ENCODE results near the gene DIP2C. TPM values are rescaled to one million over a fixed set of nuclear protein-coding genes. Genes with fewer than 3 reads are reported as not detected.

The DIP2C gene
- total and polyA plus RNA-seq, 7 experiments from 2014 or later = 1.1 to 8.7 (median 4.5) TPM

GRCh38 chr10:666237-667012 is 23.0 kb downstream of the DIP2C start:
- H3K27ac Mint-ChIP-seq = no peak overlapping the region
- no peaks in the 10 kb centered on the region for H3K9me3 ChIP-seq (ENCODE audit: control insufficient read depth in 2 of 3, low read length in 3 of 3)
- peaks cover 0 to 5% (median 0%) of the 10 kb centered on the region in 11 donors for H3K9me3 Mint-ChIP-seq
- H3K36me3 ChIP-seq (ENCODE audit: control insufficient read depth in 2 of 3, insufficient read depth in 3 of 3, low read length in 3 of 3) = no peaks in the 10 kb centered on the region
- DNase-seq (no peak), ATAC-seq (no peak)
- no peaks in the 10 kb centered on the region for H3K4me1 ChIP-seq (ENCODE audit: control insufficient read depth in 2 of 2, insufficient read depth in 2 of 2, low read length in 2 of 2)
- no peaks in the 10 kb centered on the region for H3K36me3 Mint-ChIP-seq
- peaks cover 0 to 16% (median 12%) of the 10 kb centered on the region in 5 donors for H3K27me3 Mint-ChIP-seq
- H3K4me3 Mint-ChIP-seq = no peak overlapping the region
- H3K4me3 ChIP-seq (ENCODE audit: low read length) = no peak overlapping the region
- ChIA-PET CTCF (no interaction called here), POLR2A (no interaction called here)
- no peak overlapping the region for H3K27ac ChIP-seq (ENCODE audit: low read depth, low read length)
- intact Hi-C loops (cut with micrococcal nuclease) = no loop called here
- no peaks in the 10 kb centered on the region for H3K27me3 ChIP-seq (ENCODE audit: control insufficient read depth in 2 of 2, insufficient read depth in 2 of 2, low read length in 2 of 2)
- peaks cover 0 to 12% (median 0%) of the 10 kb centered on the region in 7 donors for H3K4me1 Mint-ChIP-seq

DNA sequence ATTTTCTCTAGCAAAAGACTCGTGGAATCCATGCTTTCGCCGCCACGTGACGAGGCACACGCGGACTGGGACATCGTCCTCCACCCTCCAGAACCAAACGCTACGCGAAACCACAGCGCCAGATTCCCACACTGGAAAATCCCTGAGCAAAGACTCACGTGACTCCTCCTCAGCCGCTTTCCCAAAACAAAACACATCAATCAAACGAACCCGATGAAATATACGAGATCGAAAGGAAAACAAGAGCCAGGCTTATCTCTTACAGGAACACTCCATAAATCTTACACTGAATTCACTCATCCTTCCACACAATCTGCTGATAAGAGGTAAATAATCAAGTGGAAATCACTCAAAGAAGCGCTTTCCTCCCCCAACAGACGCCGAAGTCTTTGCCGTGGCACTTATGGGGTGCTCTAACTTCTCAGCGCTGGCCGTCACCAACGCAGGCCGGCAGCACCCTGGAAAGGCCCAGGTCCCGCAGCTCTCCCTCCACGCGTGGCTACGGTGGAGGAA is 23.8 kb downstream of the DIP2C start:
- CTCF ChIA-PET = no interaction called here
- intact Hi-C loops (cut with micrococcal nuclease) = no loop called here

GRCh38 chr10:664893-665292 is 24.6 kb downstream of the DIP2C start:
- CTCF ChIA-PET = no interaction called here
- POLR2A ChIA-PET = no interaction called here
- no peak for DNase-seq

More for the DNA sequence above, 23.8 kb downstream of the DIP2C start:
- H3K4me1 Mint-ChIP-seq = peaks cover 0 to 12% (median 0%) of the 10 kb centered on the region in 7 donors
- DNase-seq = no peak
- Histone ChIP-seq H3K27ac (ENCODE audit: low read depth, low read length) (no peak overlapping the region), H3K4me1 (ENCODE audit: control insufficient read depth in 2 of 2, insufficient read depth in 2 of 2, low read length in 2 of 2) (no peaks in the 10 kb centered on the region), H3K27me3 (ENCODE audit: control insufficient read depth in 2 of 2, insufficient read depth in 2 of 2, low read length in 2 of 2) (no peaks in the 10 kb centered on the region), H3K9me3 (ENCODE audit: control insufficient read depth in 2 of 3, low read length in 3 of 3) (no peaks in the 10 kb centered on the region), H3K36me3 (ENCODE audit: control insufficient read depth in 2 of 3, insufficient read depth in 3 of 3, low read length in 3 of 3) (no peaks in the 10 kb centered on the region), H3K4me3 (ENCODE audit: low read length) (no peak overlapping the region)
- no peak overlapping the region for H3K27ac Mint-ChIP-seq
- no peak overlapping the region for H3K4me3 Mint-ChIP-seq
- H3K36me3 Mint-ChIP-seq = no peaks in the 10 kb centered on the region
- POLR2A ChIA-PET = no interaction called here
- H3K9me3 Mint-ChIP-seq = peaks cover 0 to 5% (median 0%) of the 10 kb centered on the region in 11 donors
- H3K27me3 Mint-ChIP-seq = peaks cover 0 to 19% (median 12%) of the 10 kb centered on the region in 5 donors
- ATAC-seq = no peak

DNA sequence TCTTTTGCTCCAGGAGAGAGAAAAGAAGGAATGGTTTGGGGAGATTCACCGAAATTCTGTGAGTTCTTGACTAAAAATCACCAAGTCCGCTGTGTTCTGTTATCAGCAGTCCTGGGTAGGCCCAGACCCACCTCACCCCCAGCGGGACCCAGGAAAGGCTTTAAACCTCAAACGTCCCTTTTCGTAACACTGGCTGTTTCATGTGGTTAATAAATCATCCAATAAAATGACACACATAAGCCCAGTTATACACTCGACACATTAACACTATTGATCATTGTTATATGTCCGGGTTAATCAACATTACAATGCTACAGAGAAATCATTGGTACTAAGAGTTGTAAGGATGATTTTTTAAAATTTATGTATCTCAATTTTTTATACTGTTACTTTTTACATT is 25.2 kb downstream of the DIP2C start:
- Histone ChIP-seq H3K27me3 (ENCODE audit: control insufficient read depth in 2 of 2, insufficient read depth in 2 of 2, low read length in 2 of 2) (no peaks in the 10 kb centered on the region), H3K9me3 (ENCODE audit: control insufficient read depth in 2 of 3, low read length in 3 of 3) (no peaks in the 10 kb centered on the region), H3K27ac (ENCODE audit: low read depth, low read length) (no peak overlapping the region), H3K4me3 (ENCODE audit: low read length) (no peak overlapping the region), H3K36me3 (ENCODE audit: control insufficient read depth in 2 of 3, insufficient read depth in 3 of 3, low read length in 3 of 3) (no peaks in the 10 kb centered on the region), H3K4me1 (ENCODE audit: control insufficient read depth in 2 of 2, insufficient read depth in 2 of 2, low read length in 2 of 2) (no peaks in the 10 kb centered on the region)
- DNase-seq = no peak
- peaks cover 2 to 19% (median 12%) of the 10 kb centered on the region in 5 donors for H3K27me3 Mint-ChIP-seq
- peaks cover 0 to 12% (median 2%) of the 10 kb centered on the region in 7 donors for H3K4me1 Mint-ChIP-seq
- intact Hi-C loops (cut with micrococcal nuclease) = no loop called here
- ATAC-seq = no peak
- CTCF ChIA-PET = no interaction called here
- H3K27ac Mint-ChIP-seq = no peak overlapping the region
- no peak overlapping the region for H3K4me3 Mint-ChIP-seq
- H3K9me3 Mint-ChIP-seq = no peaks in the 10 kb centered on the region
- POLR2A ChIA-PET = no interaction called here
- no peaks in the 10 kb centered on the region for H3K36me3 Mint-ChIP-seq

More at GRCh38 chr10:664893-665292, 24.6 kb downstream of the DIP2C start:
- intact Hi-C loops (cut with micrococcal nuclease) = no loop called here
- Mint-ChIP-seq H3K9me3 (peaks cover 0 to 1% (median 0%) of the 10 kb centered on the region in 11 donors), H3K4me3 (no peak overlapping the region), H3K4me1 (peaks cover 0 to 12% (median 0%) of the 10 kb centered on the region in 7 donors), H3K27ac (no peak overlapping the region), H3K36me3 (no peaks in the 10 kb centered on the region), H3K27me3 (peaks cover 0 to 19% (median 12%) of the 10 kb centered on the region in 5 donors)
- no peaks in the 10 kb centered on the region for H3K4me1 ChIP-seq (ENCODE audit: control insufficient read depth in 2 of 2, insufficient read depth in 2 of 2, low read length in 2 of 2)
- no peaks in the 10 kb centered on the region for H3K9me3 ChIP-seq (ENCODE audit: control insufficient read depth in 2 of 3, low read length in 3 of 3)
- H3K27me3 ChIP-seq (ENCODE audit: control insufficient read depth in 2 of 2, insufficient read depth in 2 of 2, low read length in 2 of 2) = no peaks in the 10 kb centered on the region
- ATAC-seq = no peak
- no peak overlapping the region for H3K27ac ChIP-seq (ENCODE audit: low read depth, low read length)
- no peak overlapping the region for H3K4me3 ChIP-seq (ENCODE audit: low read length)
- no peaks in the 10 kb centered on the region for H3K36me3 ChIP-seq (ENCODE audit: control insufficient read depth in 2 of 3, insufficient read depth in 3 of 3, low read length in 3 of 3)

DNA sequence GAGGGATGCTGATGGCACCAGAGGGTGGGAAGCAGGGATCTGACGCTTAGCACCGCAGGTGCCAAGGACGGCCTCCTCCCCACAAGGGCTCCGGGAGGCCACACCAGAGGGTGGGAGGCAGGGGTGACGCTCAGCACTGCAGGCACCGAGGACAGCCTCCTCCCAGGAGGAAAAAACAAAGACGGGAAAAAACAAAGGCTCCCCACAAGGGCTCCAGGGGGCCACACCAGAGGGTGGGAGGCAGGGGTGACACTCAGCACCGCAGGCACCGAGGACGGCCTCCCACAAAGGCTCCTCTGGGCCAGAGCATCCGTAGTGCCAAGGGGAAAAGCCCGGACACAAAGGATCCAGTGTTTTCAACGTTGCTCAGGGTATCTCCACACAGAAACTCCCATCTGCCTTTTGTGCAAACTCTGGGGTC is 25.6 kb downstream of the DIP2C start:
- Mint-ChIP-seq H3K27ac (no peak overlapping the region), H3K4me1 (peaks cover 0 to 12% (median 2%) of the 10 kb centered on the region in 7 donors), H3K4me3 (no peak overlapping the region), H3K9me3 (no peaks in the 10 kb centered on the region), H3K27me3 (peaks cover 2 to 22% (median 15%) of the 10 kb centered on the region in 5 donors), H3K36me3 (no peaks in the 10 kb centered on the region)
- Histone ChIP-seq H3K4me3 (ENCODE audit: low read length) (no peak overlapping the region), H3K9me3 (ENCODE audit: control insufficient read depth in 2 of 3, low read length in 3 of 3) (no peaks in the 10 kb centered on the region), H3K27ac (ENCODE audit: low read depth, low read length) (no peak overlapping the region), H3K4me1 (ENCODE audit: control insufficient read depth in 2 of 2, insufficient read depth in 2 of 2, low read length in 2 of 2) (no peaks in the 10 kb centered on the region), H3K36me3 (ENCODE audit: control insufficient read depth in 2 of 3, insufficient read depth in 3 of 3, low read length in 3 of 3) (no peaks in the 10 kb centered on the region), H3K27me3 (ENCODE audit: control insufficient read depth in 2 of 2, insufficient read depth in 2 of 2, low read length in 2 of 2) (no peaks in the 10 kb centered on the region)
- DNase-seq = no peak
- ChIA-PET POLR2A (no interaction called here), CTCF (no interaction called here)
- no peak for ATAC-seq
- intact Hi-C loops (cut with micrococcal nuclease) = no loop called here

DNA sequence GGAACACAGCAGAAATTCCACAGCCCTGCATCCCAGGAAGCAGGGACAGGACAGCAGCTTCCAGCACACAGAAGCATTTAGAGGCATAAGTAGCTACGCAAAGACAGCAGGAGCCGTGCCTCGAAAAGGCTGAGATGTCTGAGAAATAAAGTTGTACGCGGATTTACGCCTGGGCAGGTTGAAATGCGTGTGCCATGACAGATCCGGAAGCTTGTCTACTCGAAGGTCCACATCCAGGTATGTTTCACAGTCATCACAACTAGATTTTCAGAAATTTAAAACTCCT is 26.1 kb downstream of the DIP2C start:
- Mint-ChIP-seq H3K36me3 (no peaks in the 10 kb centered on the region), H3K4me3 (no peak overlapping the region), H3K27ac (no peak overlapping the region), H3K27me3 (peaks cover 2 to 24% (median 17%) of the 10 kb centered on the region in 5 donors), H3K4me1 (peaks cover 0 to 12% (median 2%) of the 10 kb centered on the region in 7 donors), H3K9me3 (no peaks in the 10 kb centered on the region)
- no peak overlapping the region for H3K27ac ChIP-seq (ENCODE audit: low read depth, low read length)
- H3K36me3 ChIP-seq (ENCODE audit: control insufficient read depth in 2 of 3, insufficient read depth in 3 of 3, low read length in 3 of 3) = no peaks in the 10 kb centered on the region
- H3K4me3 ChIP-seq (ENCODE audit: low read length) = no peak overlapping the region
- DNase-seq (no peak), ATAC-seq (no peak)
- CTCF ChIA-PET = no interaction called here
- H3K27me3 ChIP-seq (ENCODE audit: control insufficient read depth in 2 of 2, insufficient read depth in 2 of 2, low read length in 2 of 2) = no peaks in the 10 kb centered on the region
- no peaks in the 10 kb centered on the region for H3K9me3 ChIP-seq (ENCODE audit: control insufficient read depth in 2 of 3, low read length in 3 of 3)
- H3K4me1 ChIP-seq (ENCODE audit: control insufficient read depth in 2 of 2, insufficient read depth in 2 of 2, low read length in 2 of 2) = no peaks in the 10 kb centered on the region
- intact Hi-C loops (cut with micrococcal nuclease) = no loop called here
- POLR2A ChIA-PET = no interaction called here
